GM12891 (cell line): Measurements from ENCODE around the gene CFAP77.

Source experiments
- POLR2A ChIP-seq: IDR thresholded peaks from 2 replicates; pipeline ENCODE4 v1.6.1; 2011; ENCODE audit warnings: low read depth, low read length, control low read depth
- POLR2AphosphoS5 ChIP-seq: IDR thresholded peaks from 2 replicates; pipeline ENCODE4 v1.6.1; 2011; ENCODE audit warnings: low read depth, low read length, control low read depth
- TAF1 ChIP-seq: IDR thresholded peaks from 2 replicates; pipeline ENCODE4 v1.6.1; 2011; ENCODE audit warnings: low read depth, low read length, control low read depth

GRCh38 chr9:132409828-132410528 lies at the start of gene CFAP77:
- TF ChIP-seq POLR2AphosphoS5 (no peak), POLR2A (no peak), TAF1 (no peak)
